Chondrocyte (in vitro differentiated cells): ENCODE measurements around the gene PLP1. TPM values are rescaled to one million over a fixed set of nuclear protein-coding genes. Genes with fewer than 3 reads are reported as not detected.

ENCODE experiments used
- DNase-seq: peaks from one replicate; pipeline ENCODE4 v3.0.0; 2021; ENCODE audit warnings: mixed read lengths, low spot score
- H3K27ac Mint-ChIP-seq: one replicate; pipeline ENCODE4 v1.8.0; 2021; ENCODE audit warnings: mild to moderate bottlenecking, moderate library complexity, mixed read lengths; ENCODE audit not compliant: unreplicated experiment
- H3K27me3 Mint-ChIP-seq: 2 replicates; pipeline ENCODE4 v1.8.0; 2021; ENCODE audit warnings: low read depth, mixed read lengths
- H3K36me3 Mint-ChIP-seq: 2 replicates; pipeline ENCODE4 v1.8.0; 2021; ENCODE audit warnings: low read depth, mixed read lengths
- H3K4me1 Mint-ChIP-seq: 2 replicates; pipeline ENCODE4 v1.8.0; 2021; ENCODE audit warnings: low read depth, mild to moderate bottlenecking, mixed read lengths
- H3K4me3 Mint-ChIP-seq: one replicate; pipeline ENCODE4 v1.8.0; 2021; ENCODE audit warnings: mild to moderate bottlenecking, moderate library complexity, mixed read lengths; ENCODE audit not compliant: unreplicated experiment
- H3K9me3 Mint-ChIP-seq: 2 replicates; pipeline ENCODE4 v1.8.0; 2021; ENCODE audit warnings: low read depth, mixed read lengths
- CTCF ChIP-seq: fragments of 200-600 bp; sonication (generic); IDR thresholded peaks from 2 replicates; pipeline ENCODE4 v1.5.0; 2021; ENCODE audit warnings: antibody characterized with exemption, mild to moderate bottlenecking, moderate library complexity
- total RNA-seq: library from RNA; stranded (reverse); gene quantifications from 3 replicates; pipeline ENCODE4 v1.2.1, GENCODE V29; 2021

PLP1 gene
- total RNA-seq, 1 donor from 2014 or later = 0.77 TPM

- H3K4me1 Mint-ChIP-seq = peaks cover 7% of the 10 kb centered on the region
- H3K27me3 Mint-ChIP-seq = no peaks in the 10 kb centered on the region
- DNase-seq = no peak
- H3K4me3 Mint-ChIP-seq = no peak overlapping the region
- H3K9me3 Mint-ChIP-seq = no peaks in the 10 kb centered on the region
- TF ChIP-seq CTCF = no peak
- no peaks in the 10 kb centered on the region for H3K36me3 Mint-ChIP-seq
- no peak overlapping the region for H3K27ac Mint-ChIP-seq
Measured at GRCh38 chrX:103773445-103773844, 3.2 kb upstream of the PLP1 start.

- TF ChIP-seq CTCF = peak; percentile 77
Measured at GRCh38 chrX:103774070-103774642, 2.5 kb upstream of the PLP1 start.

GRCh38 chrX:103779141-103779789 lies 2.6 kb downstream of the PLP1 start:
- Mint-ChIP-seq H3K4me1 (peaks cover 19% of the 10 kb centered on the region), H3K36me3 (no peaks in the 10 kb centered on the region), H3K27me3 (no peaks in the 10 kb centered on the region), H3K4me3 (no peak overlapping the region), H3K9me3 (no peaks in the 10 kb centered on the region), H3K27ac (no peak overlapping the region)
- no peak for TF ChIP-seq CTCF
- DNase-seq = no peak

More at GRCh38 chrX:103774070-103774642, 2.5 kb upstream of the PLP1 start:
- H3K36me3 Mint-ChIP-seq = no peaks in the 10 kb centered on the region
- H3K4me1 Mint-ChIP-seq = peaks cover 12% of the 10 kb centered on the region
- no peaks in the 10 kb centered on the region for H3K27me3 Mint-ChIP-seq
- H3K4me3 Mint-ChIP-seq = no peak overlapping the region
- H3K27ac Mint-ChIP-seq = no peak overlapping the region
- no peaks in the 10 kb centered on the region for H3K9me3 Mint-ChIP-seq
- no peak for DNase-seq

GRCh38 chrX:103780336-103781061 lies 3.9 kb downstream of the PLP1 start:
- no peak overlapping the region for H3K4me3 Mint-ChIP-seq
- TF ChIP-seq CTCF = no peak
- peaks cover 19% of the 10 kb centered on the region for H3K4me1 Mint-ChIP-seq
- no peaks in the 10 kb centered on the region for H3K36me3 Mint-ChIP-seq
- no peak for DNase-seq
- no peaks in the 10 kb centered on the region for H3K9me3 Mint-ChIP-seq
- H3K27me3 Mint-ChIP-seq = no peaks in the 10 kb centered on the region
- no peak overlapping the region for H3K27ac Mint-ChIP-seq

GRCh38 chrX:103781062-103781402 lies 4.4 kb downstream of the PLP1 start:
- Mint-ChIP-seq H3K27me3 (no peaks in the 10 kb centered on the region), H3K27ac (no peak overlapping the region), H3K36me3 (no peaks in the 10 kb centered on the region), H3K9me3 (no peaks in the 10 kb centered on the region), H3K4me3 (no peak overlapping the region), H3K4me1 (peaks cover 19% of the 10 kb centered on the region)
- no peak for DNase-seq
- TF ChIP-seq CTCF = no peak
